GM12878 (cell line): Measurements from ENCODE around the gene MFN1. TPM values are rescaled to one million over a fixed set of nuclear protein-coding genes. Genes with fewer than 3 reads are reported as not detected.
A peak's percentile ranks its signal among the peaks of the same experiment; 100 is the strongest.

ENCODE experiments used
- BCL11A ChIP-seq: IDR thresholded peaks from 2 replicates; pipeline ENCODE4 v1.6.1; 2011; ENCODE audit warnings: low read depth, low read length
- E2F4 ChIP-seq: IDR thresholded peaks from 2 replicates; pipeline ENCODE4 v1.6.1; 2012; ENCODE audit warnings: low read depth, low read length, improper control_type of control experiment
- EGR1 ChIP-seq, 2 experiments: IDR thresholded peaks; 1 replicate in 1 of 2; 2 replicates in 1 of 2; pipeline ENCODE4 v1.6.1; 2011 to 2012; ENCODE audit warnings: low read depth in 2 of 2, low read length in 2 of 2, borderline replicate concordance in 1 of 2, mild to moderate bottlenecking in 1 of 2, moderate library complexity in 1 of 2
- EP300 ChIP-seq, 2 experiments: fragments of 150-350 bp in 1 of 2; IDR thresholded peaks; 2 replicates each; pipeline ENCODE4 v1.6.1; 2011 to 2012; ENCODE audit warnings: low read depth in 2 of 2, low read length in 2 of 2, borderline replicate concordance in 1 of 2, improper control_type of control experiment in 1 of 2, inconsistent platforms in 1 of 2; ENCODE audit not compliant: control insufficient read depth in 1 of 2
- IRF5 ChIP-seq: fragments of 450-650 bp; IDR thresholded peaks from 2 replicates; pipeline ENCODE4 v1.6.1; 2017; ENCODE audit warnings: borderline replicate concordance
- KLF5 ChIP-seq: fragments of 450-650 bp; IDR thresholded peaks from 2 replicates; pipeline ENCODE4 v1.6.1; 2014; ENCODE audit warnings: mild to moderate bottlenecking; ENCODE audit not compliant: partially characterized antibody
- MEF2A ChIP-seq: IDR thresholded peaks from 2 replicates; pipeline ENCODE4 v1.6.1; 2011; ENCODE audit warnings: low read depth, mild to moderate bottlenecking, low read length, moderate library complexity; ENCODE audit not compliant: insufficient read depth
- NFIC ChIP-seq: IDR thresholded peaks from 2 replicates; pipeline ENCODE4 v1.6.1; 2012; ENCODE audit warnings: low read depth, mild to moderate bottlenecking, inconsistent platforms, low read length, moderate library complexity
- NFYA ChIP-seq: IDR thresholded peaks from 2 replicates; pipeline ENCODE4 v1.6.1; 2011; ENCODE audit warnings: low read depth, mild to moderate bottlenecking, low read length, improper control_type of control experiment, borderline replicate concordance
- NR2C2 ChIP-seq: IDR thresholded peaks from 2 replicates; pipeline ENCODE4 v1.6.1; 2011; ENCODE audit warnings: borderline replicate concordance, low read depth; ENCODE audit not compliant: control insufficient read depth, insufficient read length
- NRF1 ChIP-seq: conservative IDR thresholded peaks from 2 replicates; pipeline ENCODE4 v1.6.1; 2011; ENCODE audit warnings: mild to moderate bottlenecking, low read depth, low read length, improper control_type of control experiment
- POLR2A ChIP-seq: IDR thresholded peaks from 2 replicates; pipeline ENCODE4 v1.6.1; 2011; ENCODE audit warnings: low read depth, mild to moderate bottlenecking, low read length
- RB1 ChIP-seq: fragments of 450-650 bp; formaldehyde crosslinking; IDR thresholded peaks from 2 replicates; pipeline ENCODE4 v1.6.1; 2017; ENCODE audit warnings: mild to moderate bottlenecking, borderline replicate concordance
- RELA ChIP-seq: fragments of 450-650 bp; IDR thresholded peaks from 2 replicates; pipeline ENCODE4 v1.8.0; 2014; ENCODE audit warnings: borderline replicate concordance; ENCODE audit not compliant: partially characterized antibody
- RUNX3 ChIP-seq: IDR thresholded peaks from 2 replicates; pipeline ENCODE4 v1.6.1; 2012; ENCODE audit warnings: low read length, inconsistent platforms
- SIX5 ChIP-seq: IDR thresholded peaks from 2 replicates; pipeline ENCODE4 v1.6.1; 2011; ENCODE audit warnings: mild to moderate bottlenecking, low read depth, low read length, moderate library complexity; ENCODE audit not compliant: severe bottlenecking
- SMC3 ChIP-seq: IDR thresholded peaks from 2 replicates; pipeline ENCODE4 v1.6.1; 2011; ENCODE audit warnings: low read length, improper control_type of control experiment, borderline replicate concordance
- TBL1XR1 ChIP-seq: IDR thresholded peaks from 2 replicates; pipeline ENCODE4 v1.6.1; 2012; ENCODE audit warnings: low read depth, low read length, improper control_type of control experiment
- WRNIP1 ChIP-seq: IDR thresholded peaks from 2 replicates; pipeline ENCODE4 v1.6.1; 2011; ENCODE audit warnings: low read depth, low read length, improper control_type of control experiment, borderline replicate concordance
- ZBTB4 ChIP-seq: fragments of 450-650 bp; formaldehyde crosslinking; IDR thresholded peaks from 2 replicates; pipeline ENCODE4 v1.4.0; 2022; ENCODE audit warnings: mild to moderate bottlenecking, moderate library complexity
- ZNF274 ChIP-seq: IDR thresholded peaks from one replicate; pipeline ENCODE4 v1.8.0; 2011; ENCODE audit not compliant: insufficient read length, insufficient read depth
- ZNF687 ChIP-seq: fragments of 450-650 bp; IDR thresholded peaks from 2 replicates; pipeline ENCODE4 v1.6.1; 2017; ENCODE audit warnings: mild to moderate bottlenecking, moderate library complexity
- polyA plus RNA-seq, 11 experiments: library from polyadenylated mRNA; depleted of rRNA in 4 of 11; unstranded in 6 of 11; stranded (reverse) in 5 of 11; fragments of >200 nt; fragmentation: Nextera tagmentation in 4 of 11; fragmentation: Illumina TruSeq in 1 of 11; extraction: Ambion mirVana in 4 of 11; extraction: Trizol in 1 of 11; gene quantifications; 1 replicate in 1 of 11; 2 replicates in 10 of 11; pipeline versions ENCODE4 v1.2.1 to v1.2.3, GENCODE V29; 2011 to 2016; ENCODE audit warnings: inconsistent platforms in 2 of 11, missing spikeins in 2 of 11, low read depth in 1 of 11
- total RNA-seq, 4 experiments: library from RNA; depleted of rRNA in 3 of 4; stranded (reverse); fragments of >200 nt in 3 of 4; fragmentation: Illumina TruSeq in 1 of 4; extraction: Trizol in 1 of 4; gene quantifications; 2 replicates each; pipeline versions ENCODE4 v1.2.1 to v1.2.3, GENCODE V29; 2013 to 2021

The MFN1 gene
- total and polyA plus RNA-seq, 10 of the 15 experiments (the other 5 are each of a cell fraction or from before 2014, with no cell fraction given): 14.4 to 120 (median 39.8) TPM

GRCh38 chr3:179438841-179439240 lies 91.3 kb downstream of the MFN1 start (continued):
- TF ChIP-seq RUNX3: peak; percentile 83
- no peak for TF ChIP-seq TBL1XR1
- TF ChIP-seq RELA: no peak
- no peak for TF ChIP-seq POLR2A
- TF ChIP-seq SMC3: no peak
- no peak for TF ChIP-seq ZNF687
- TF ChIP-seq EP300 (IDR thresholded peaks at IDR 0.05; ENCODE audit: borderline replicate concordance in 1 of 2, control insufficient read depth in 1 of 2, low read depth in 2 of 2, low read length in 2 of 2): no peak
- TF ChIP-seq BCL11A: no peak
- no peak for TF ChIP-seq NFYA
- no peak for TF ChIP-seq IRF5
- TF ChIP-seq KLF5: no peak
- TF ChIP-seq RB1: no peak
- no peak for TF ChIP-seq EGR1 (IDR thresholded peaks at IDR 0.05; ENCODE audit: borderline replicate concordance in 1 of 2, low read depth in 2 of 2, low read length in 2 of 2)
- no peak for TF ChIP-seq E2F4
- TF ChIP-seq WRNIP1: no peak
- TF ChIP-seq ZNF274: no peak
- no peak for TF ChIP-seq NR2C2
- no peak for TF ChIP-seq MEF2A
- no peak for TF ChIP-seq ZBTB4 (CRISPR knock-in tag)
- TF ChIP-seq SIX5: no peak
- peak; percentile 52; the same call in 1 of the 2 replicates for TF ChIP-seq NFIC
- no peak for TF ChIP-seq NRF1
